Omental fat pad (tissue), 4 donors: ENCODE measurements around the gene FNDC8. TPM values are rescaled to one million over a fixed set of nuclear protein-coding genes. Genes with fewer than 3 reads are reported as not detected.

Experiments used
- ATAC-seq: fragments of 150-250 bp; one replicate; pipeline ENCODE4 v1.9.1; 2016; ENCODE audit warnings: mild to moderate bottlenecking, moderate library complexity; ENCODE audit not compliant: low FRiP score
- DNase-seq: peaks from one replicate; pipeline ENCODE4 v3.0.0-alpha.2; 2019; ENCODE audit warnings: low spot score
- total RNA-seq, 4 donors: library from RNA; depleted of rRNA; stranded (reverse); fragments of >200 nt; gene quantifications; one replicate each; pipeline ENCODE4 v1.1.0, GENCODE V29; 2016
- TF ChIP-seq, protein P1 (sequence below), 3 donors: fragments of 450-650 bp; IDR thresholded peaks; one replicate each; pipeline ENCODE4 v1.5.1; 2016 to 2017; ENCODE audit warnings: antibody characterized with exemption in 3 of 3, mild to moderate bottlenecking in 3 of 3, moderate library complexity in 2 of 3

The FNDC8 gene
- total RNA-seq, 4 donors from 2014 or later = not detected

DNA sequence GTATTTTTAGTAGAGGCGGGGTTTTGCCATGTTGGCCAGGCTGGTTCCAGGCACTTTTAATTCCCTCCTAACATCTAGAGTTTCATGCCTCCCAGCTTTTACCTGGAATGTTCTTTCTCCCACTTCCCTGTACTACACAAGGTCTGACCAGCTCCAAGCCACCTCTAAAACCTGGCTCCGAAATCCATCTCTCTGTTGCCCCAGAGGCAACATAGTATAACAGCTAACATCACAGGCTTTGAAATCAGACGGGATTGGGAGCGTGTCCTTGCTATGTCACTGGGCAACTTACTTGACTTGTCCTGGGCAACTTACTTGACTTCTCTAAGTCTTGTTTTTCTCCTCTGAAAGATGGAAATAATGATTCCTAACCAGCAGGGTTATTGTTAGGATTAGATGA, 41.3 kb downstream of the FNDC8 start:
- TF ChIP-seq, protein P1, sequence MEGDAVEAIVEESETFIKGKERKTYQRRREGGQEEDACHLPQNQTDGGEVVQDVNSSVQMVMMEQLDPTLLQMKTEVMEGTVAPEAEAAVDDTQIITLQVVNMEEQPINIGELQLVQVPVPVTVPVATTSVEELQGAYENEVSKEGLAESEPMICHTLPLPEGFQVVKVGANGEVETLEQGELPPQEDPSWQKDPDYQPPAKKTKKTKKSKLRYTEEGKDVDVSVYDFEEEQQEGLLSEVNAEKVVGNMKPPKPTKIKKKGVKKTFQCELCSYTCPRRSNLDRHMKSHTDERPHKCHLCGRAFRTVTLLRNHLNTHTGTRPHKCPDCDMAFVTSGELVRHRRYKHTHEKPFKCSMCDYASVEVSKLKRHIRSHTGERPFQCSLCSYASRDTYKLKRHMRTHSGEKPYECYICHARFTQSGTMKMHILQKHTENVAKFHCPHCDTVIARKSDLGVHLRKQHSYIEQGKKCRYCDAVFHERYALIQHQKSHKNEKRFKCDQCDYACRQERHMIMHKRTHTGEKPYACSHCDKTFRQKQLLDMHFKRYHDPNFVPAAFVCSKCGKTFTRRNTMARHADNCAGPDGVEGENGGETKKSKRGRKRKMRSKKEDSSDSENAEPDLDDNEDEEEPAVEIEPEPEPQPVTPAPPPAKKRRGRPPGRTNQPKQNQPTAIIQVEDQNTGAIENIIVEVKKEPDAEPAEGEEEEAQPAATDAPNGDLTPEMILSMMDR (IDR thresholded peaks at IDR 0.05) = no peak
- DNase-seq (no peak), ATAC-seq (no peak)

DNA sequence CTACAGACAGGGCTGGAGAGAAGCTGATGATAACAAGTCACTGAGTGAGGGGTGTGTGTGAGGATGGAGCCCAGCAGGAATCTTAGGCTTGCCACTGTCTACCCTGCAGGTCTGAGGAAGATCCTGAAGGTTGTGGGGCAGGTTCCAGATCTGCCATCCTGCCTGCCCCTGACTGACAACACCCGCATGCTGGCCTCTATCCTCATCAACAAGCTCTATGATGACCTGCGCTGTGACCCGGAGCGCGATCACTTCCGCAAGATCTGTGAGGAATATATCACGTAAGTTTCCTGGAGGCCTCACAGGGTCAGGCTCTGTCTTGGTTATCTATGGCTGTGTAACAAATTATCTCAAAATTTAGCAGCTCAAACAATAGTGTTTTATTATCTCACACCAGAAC, 42.5 kb downstream of the FNDC8 start:
- DNase-seq = no peak
- TF ChIP-seq, protein P1 (IDR thresholded peaks at IDR 0.05) = no peak
- no peak for ATAC-seq

DNA sequence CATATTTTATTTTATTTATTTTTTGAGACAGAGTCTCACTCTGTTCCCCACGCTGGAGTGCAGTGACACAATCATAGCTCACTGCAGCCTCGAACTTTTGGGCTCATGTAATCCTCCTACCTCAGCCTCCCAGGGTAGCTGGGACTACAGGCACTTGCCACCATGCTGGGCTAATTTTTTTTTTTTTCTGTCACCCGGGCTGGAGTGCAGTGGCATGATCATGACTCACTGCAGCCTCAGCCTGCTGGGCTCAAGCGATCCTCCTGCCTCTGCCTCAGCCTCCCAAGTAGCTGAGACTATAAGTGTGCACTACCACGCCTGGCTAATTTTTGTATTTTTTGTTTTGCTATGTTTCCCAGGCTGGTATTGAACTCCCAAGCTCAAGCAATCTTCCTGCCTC, 43.3 kb downstream of the FNDC8 start:
- DNase-seq = no peak
- TF ChIP-seq, protein P1 (IDR thresholded peaks at IDR 0.05) = no peak

DNA sequence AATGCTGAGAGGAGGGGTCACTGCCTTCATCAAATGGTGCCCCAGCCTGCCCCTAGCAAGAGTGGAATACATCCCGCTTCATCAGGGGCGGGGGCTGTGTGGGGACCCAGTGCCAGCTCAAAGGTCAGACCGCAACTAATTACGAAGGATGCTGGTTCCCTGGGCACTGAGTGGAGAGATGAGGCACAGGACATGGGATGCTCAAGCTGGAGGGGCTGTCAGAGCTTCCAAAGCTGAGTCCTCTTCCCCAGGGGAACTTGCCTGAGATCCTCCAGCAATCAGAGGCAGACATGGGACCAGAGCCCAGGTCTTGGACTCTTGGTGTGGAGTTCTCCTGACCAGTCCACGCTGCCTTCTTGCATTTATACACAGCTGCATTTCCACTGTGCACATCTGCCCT, 45.1 kb downstream of the FNDC8 start:
- TF ChIP-seq, protein P1 (IDR thresholded peaks at IDR 0.05) = no peak
- DNase-seq = no peak
- ATAC-seq = no peak

More for the DNA sequence above, 43.3 kb downstream of the FNDC8 start:
- no peak for ATAC-seq

DNA sequence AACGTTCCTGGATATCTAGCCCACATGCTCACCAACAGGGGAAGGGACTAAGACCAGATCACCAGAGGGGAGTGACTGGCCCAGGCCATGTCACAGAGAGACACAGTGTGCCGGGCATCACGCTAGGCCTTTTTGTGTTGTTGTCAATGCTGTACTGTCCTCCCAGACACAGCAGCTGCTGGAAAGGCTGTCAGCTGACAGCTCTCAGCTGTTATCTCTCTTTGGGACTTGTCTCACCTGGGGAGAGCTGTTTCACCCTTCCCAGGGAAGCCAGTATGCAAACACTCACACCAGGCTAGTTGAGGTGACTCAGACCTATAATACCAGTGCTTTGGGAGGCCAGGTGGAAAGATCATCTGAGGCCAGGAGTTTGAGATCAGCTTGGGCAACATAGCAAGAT, 45.6 kb downstream of the FNDC8 start:
- no peak for ATAC-seq
- DNase-seq = no peak
- TF ChIP-seq, protein P1 (IDR thresholded peaks at IDR 0.05) = no peak

DNA sequence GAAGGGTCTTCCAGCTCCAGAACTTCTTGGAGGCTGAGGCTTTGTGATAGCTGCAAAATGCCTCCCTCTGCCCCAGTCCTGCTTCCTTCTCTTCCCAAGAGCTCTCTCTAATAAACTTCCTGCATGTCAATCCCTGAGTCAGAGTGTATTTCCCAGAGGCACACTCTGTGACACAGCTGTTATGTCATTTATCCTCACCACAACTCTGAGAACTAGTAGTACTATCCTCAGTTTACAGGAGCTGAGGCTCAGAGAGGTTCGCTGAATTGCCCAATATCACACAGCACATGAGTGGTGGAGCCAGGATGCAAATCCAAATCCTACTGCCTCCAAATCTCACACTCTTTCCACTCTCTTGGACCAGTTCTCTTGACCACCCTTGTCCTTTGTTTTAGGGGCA, 46.3 kb downstream of the FNDC8 start:
- DNase-seq (no peak), ATAC-seq (no peak)
- TF ChIP-seq, protein P1 (IDR thresholded peaks at IDR 0.05) = no peak

DNA sequence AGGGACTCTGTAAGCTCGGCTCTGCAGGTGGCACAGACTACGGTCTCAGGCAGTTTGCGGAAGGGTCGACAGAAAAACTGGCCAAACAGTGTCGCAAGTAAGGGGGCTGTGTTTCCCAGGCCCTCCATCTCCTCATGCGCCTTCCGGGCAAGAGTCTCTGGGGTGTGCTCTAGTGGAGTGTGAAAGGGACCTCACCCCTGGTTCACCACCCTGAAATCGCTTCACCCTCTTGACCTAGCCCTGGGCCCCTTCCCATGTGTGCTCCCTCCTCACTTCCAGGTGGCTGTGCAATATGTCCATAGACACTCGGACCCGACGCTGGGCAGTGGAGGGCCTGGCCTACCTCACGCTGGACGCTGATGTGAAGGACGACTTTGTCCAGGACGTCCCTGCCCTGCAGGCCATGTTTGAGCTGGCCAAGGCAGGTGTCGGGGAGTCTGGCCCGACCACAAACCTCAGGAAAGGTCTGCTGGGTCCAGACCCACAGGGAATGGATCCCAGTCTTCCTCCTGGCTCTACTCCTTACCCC, 48.5 kb downstream of the FNDC8 start:
- ATAC-seq = peak; percentile 24
- TF ChIP-seq, protein P1 (IDR thresholded peaks at IDR 0.05) = no peak
- no peak for DNase-seq
